COLO829 (cell line): Measurements from ENCODE around the gene PLSCR4.
A peak's percentile ranks its signal among the peaks of the same experiment; 100 is the strongest.
"Not testable (repeated sequence)": the region's sequence is repeated elsewhere in the genome, so short reads cannot be mapped to it uniquely, and the experiment has no call there.

Experiments used
- DNase-seq: peaks from one replicate; pipeline ENCODE4 v3.0.0; 2012; ENCODE audit warnings: low spot score

The PLSCR4 gene

GRCh38 chr3:146246526-146246925 lies 4.4 kb downstream of the PLSCR4 start:
- DNase-seq, result no peak

- DNase-seq, result no peak
These were observed 7.3 kb downstream of the PLSCR4 start for GRCh38 chr3:146243559-146243958.

- no peak for DNase-seq
These were observed 9.2 kb downstream of the PLSCR4 start for GRCh38 chr3:146241523-146242240.

GRCh38 chr3:146233487-146233886 lies 17.4 kb downstream of the PLSCR4 start:
- DNase-seq, result no peak

GRCh38 chr3:146227486-146227885 lies 23.4 kb downstream of the PLSCR4 start:
- no peak for DNase-seq

GRCh38 chr3:146226881-146227280 lies 24.0 kb downstream of the PLSCR4 start:
- DNase-seq, result no peak

- DNase-seq, result not testable (repeated sequence)
These were observed 25.4 kb downstream of the PLSCR4 start for GRCh38 chr3:146225458-146225857.

- no peak for DNase-seq
These were observed 27.2 kb downstream of the PLSCR4 start for GRCh38 chr3:146223401-146224373.

- no peak for DNase-seq
These were observed 28.5 kb downstream of the PLSCR4 start for GRCh38 chr3:146222204-146223046.

- no peak for DNase-seq
These were observed 29.6 kb downstream of the PLSCR4 start for GRCh38 chr3:146221276-146221675.

GRCh38 chr3:146218880-146219866 lies 31.7 kb downstream of the PLSCR4 start:
- peak; percentile 36 for DNase-seq

GRCh38 chr3:146217324-146217723 lies 33.6 kb downstream of the PLSCR4 start:
- no peak for DNase-seq

- no peak for DNase-seq
These were observed 36.4 kb downstream of the PLSCR4 start for GRCh38 chr3:146214493-146214892.

GRCh38 chr3:146209371-146209770 lies 41.5 kb downstream of the PLSCR4 start:
- no peak for DNase-seq

GRCh38 chr3:146203776-146204175 lies 47.1 kb downstream of the PLSCR4 start:
- no peak for DNase-seq

GRCh38 chr3:146200461-146201220 lies 50.3 kb downstream of the PLSCR4 start:
- DNase-seq, result no peak

- no peak for DNase-seq
These were observed 51.1 kb downstream of the PLSCR4 start for GRCh38 chr3:146199762-146200161.

- DNase-seq, result no peak
These were observed 54.1 kb downstream of the PLSCR4 start for GRCh38 chr3:146196789-146197188.

- DNase-seq, result no peak
These were observed 55.3 kb downstream of the PLSCR4 start for GRCh38 chr3:146195605-146196004.

GRCh38 chr3:146195030-146195429 lies 55.9 kb downstream of the PLSCR4 start:
- DNase-seq, result no peak
